Muscle layer of colon (tissue), 2 donors: ENCODE data around the gene MAS1L.

Source experiments
- H3K27ac ChIP-seq: one replicate; pipeline ENCODE4 v1.7.0; 2013; ENCODE audit warnings: low read depth, mild to moderate bottlenecking, low read length, moderate library complexity
- H3K27me3 ChIP-seq, 2 donors: one replicate each; pipeline ENCODE4 v1.7.0; 2013; ENCODE audit warnings: low read length in 2 of 2, mild to moderate bottlenecking in 2 of 2; ENCODE audit not compliant: insufficient read depth in 2 of 2, control insufficient read depth in 1 of 2
- H3K36me3 ChIP-seq: one replicate; pipeline ENCODE4 v1.7.0; 2013; ENCODE audit warnings: mild to moderate bottlenecking, low read length; ENCODE audit not compliant: insufficient read depth
- H3K4me1 ChIP-seq: one replicate; pipeline ENCODE4 v1.7.0; 2013; ENCODE audit warnings: mild to moderate bottlenecking, low read length; ENCODE audit not compliant: insufficient read depth
- H3K4me3 ChIP-seq, 2 donors: one replicate each; pipeline ENCODE4 v1.7.0; 2013; ENCODE audit warnings: low read length in 2 of 2, low read depth in 1 of 2, mild to moderate bottlenecking in 1 of 2, moderate library complexity in 1 of 2
- H3K9ac ChIP-seq: one replicate; pipeline ENCODE4 v1.7.0; 2013; ENCODE audit warnings: low read length
- H3K9me3 ChIP-seq: one replicate; pipeline ENCODE4 v1.7.0; 2013; ENCODE audit warnings: mild to moderate bottlenecking, low read length
- donor health status: abdominal sarcoma.
- donor health status: Adenocarcinoma of cecum.

The MAS1L gene

GRCh38 chr6:29509239-29509638 lies 21.5 kb upstream of the MAS1L start:
- no peak overlapping the region for H3K9ac ChIP-seq
- H3K27me3 ChIP-seq = no peaks in the 10 kb centered on the region
- H3K9me3 ChIP-seq = no peaks in the 10 kb centered on the region
- H3K4me3 ChIP-seq = no peak overlapping the region
- no peaks in the 10 kb centered on the region for H3K36me3 ChIP-seq
- no peak overlapping the region for H3K27ac ChIP-seq
- H3K4me1 ChIP-seq = no peaks in the 10 kb centered on the region

- Histone ChIP-seq H3K9me3 (no peaks in the 10 kb centered on the region), H3K4me3 (no peak overlapping the region), H3K27me3 (peaks cover 0 to 2% of the 10 kb centered on the region in 2 donors), H3K36me3 (no peaks in the 10 kb centered on the region), H3K9ac (no peak overlapping the region), H3K4me1 (no peaks in the 10 kb centered on the region), H3K27ac (no peak overlapping the region)
These were observed 19.6 kb upstream of the MAS1L start for GRCh38 chr6:29507319-29507718.

- no peak overlapping the region for H3K4me3 ChIP-seq
- H3K27ac ChIP-seq = no peak overlapping the region
- peaks cover 0 to 7% of the 10 kb centered on the region in 2 donors for H3K27me3 ChIP-seq
- H3K9me3 ChIP-seq = no peaks in the 10 kb centered on the region
- no peaks in the 10 kb centered on the region for H3K36me3 ChIP-seq
- H3K9ac ChIP-seq = no peak overlapping the region
- H3K4me1 ChIP-seq = no peaks in the 10 kb centered on the region
These were observed 18.8 kb upstream of the MAS1L start for GRCh38 chr6:29506446-29507067.

- H3K27ac ChIP-seq = no peak overlapping the region
- no peak overlapping the region for H3K4me3 ChIP-seq
- no peaks in the 10 kb centered on the region for H3K9me3 ChIP-seq
- no peak overlapping the region for H3K9ac ChIP-seq
- peaks cover 0 to 7% of the 10 kb centered on the region in 2 donors for H3K27me3 ChIP-seq
- no peaks in the 10 kb centered on the region for H3K36me3 ChIP-seq
- H3K4me1 ChIP-seq = no peaks in the 10 kb centered on the region
These were observed 18.1 kb upstream of the MAS1L start for GRCh38 chr6:29505808-29506207.

- peaks cover 0 to 7% of the 10 kb centered on the region in 2 donors for H3K27me3 ChIP-seq
- no peaks in the 10 kb centered on the region for H3K9me3 ChIP-seq
- no peak overlapping the region for H3K27ac ChIP-seq
- H3K9ac ChIP-seq = no peak overlapping the region
- no peaks in the 10 kb centered on the region for H3K4me1 ChIP-seq
- H3K36me3 ChIP-seq = no peaks in the 10 kb centered on the region
- no peak overlapping the region for H3K4me3 ChIP-seq
These were observed 17.2 kb upstream of the MAS1L start for GRCh38 chr6:29504961-29505360.

GRCh38 chr6:29502597-29502996 lies 14.8 kb upstream of the MAS1L start:
- no peaks in the 10 kb centered on the region for H3K36me3 ChIP-seq

GRCh38 chr6:29502181-29502580 lies 14.4 kb upstream of the MAS1L start:
- no peaks in the 10 kb centered on the region for H3K4me1 ChIP-seq
- no peak overlapping the region for H3K9ac ChIP-seq
- H3K27ac ChIP-seq = no peak overlapping the region
- peaks cover 0 to 7% of the 10 kb centered on the region in 2 donors for H3K27me3 ChIP-seq
- no peaks in the 10 kb centered on the region for H3K36me3 ChIP-seq
- H3K4me3 ChIP-seq = no peak overlapping the region
- H3K9me3 ChIP-seq = no peaks in the 10 kb centered on the region

More at GRCh38 chr6:29502597-29502996, 14.8 kb upstream of the MAS1L start:
- Histone ChIP-seq H3K4me1 (no peaks in the 10 kb centered on the region), H3K27me3 (peaks cover 0 to 7% of the 10 kb centered on the region in 2 donors), H3K9me3 (no peaks in the 10 kb centered on the region), H3K9ac (no peak overlapping the region), H3K27ac (no peak overlapping the region), H3K4me3 (no peak overlapping the region)

GRCh38 chr6:29501106-29501505 lies 13.3 kb upstream of the MAS1L start:
- no peaks in the 10 kb centered on the region for H3K4me1 ChIP-seq
- H3K27me3 ChIP-seq = peaks cover 0 to 7% of the 10 kb centered on the region in 2 donors
- H3K27ac ChIP-seq = no peak overlapping the region
- H3K4me3 ChIP-seq = no peak overlapping the region
- no peak overlapping the region for H3K9ac ChIP-seq
- H3K9me3 ChIP-seq = no peaks in the 10 kb centered on the region
- H3K36me3 ChIP-seq = no peaks in the 10 kb centered on the region

- H3K36me3 ChIP-seq = no peaks in the 10 kb centered on the region
- no peak overlapping the region for H3K9ac ChIP-seq
- H3K27me3 ChIP-seq = peaks cover 0 to 7% of the 10 kb centered on the region in 2 donors
- no peaks in the 10 kb centered on the region for H3K9me3 ChIP-seq
- H3K27ac ChIP-seq = no peak overlapping the region
- no peaks in the 10 kb centered on the region for H3K4me1 ChIP-seq
- no peak overlapping the region for H3K4me3 ChIP-seq
These were observed 12.8 kb upstream of the MAS1L start for GRCh38 chr6:29500594-29500993.

- Histone ChIP-seq H3K4me1 (no peaks in the 10 kb centered on the region), H3K27ac (no peak overlapping the region), H3K9me3 (no peaks in the 10 kb centered on the region), H3K27me3 (peaks cover 0 to 7% of the 10 kb centered on the region in 2 donors), H3K4me3 (no peak overlapping the region), H3K9ac (no peak overlapping the region), H3K36me3 (no peaks in the 10 kb centered on the region)
These were observed 11.9 kb upstream of the MAS1L start for GRCh38 chr6:29499704-29500103.

GRCh38 chr6:29496961-29497360 lies 9.2 kb upstream of the MAS1L start:
- Histone ChIP-seq H3K9me3 (no peaks in the 10 kb centered on the region), H3K4me3 (no peak overlapping the region), H3K27ac (no peak overlapping the region), H3K27me3 (peaks cover 0 to 1% of the 10 kb centered on the region in 2 donors), H3K9ac (no peak overlapping the region), H3K36me3 (no peaks in the 10 kb centered on the region), H3K4me1 (no peaks in the 10 kb centered on the region)

- no peaks in the 10 kb centered on the region for H3K9me3 ChIP-seq
- no peak overlapping the region for H3K27ac ChIP-seq
- H3K4me3 ChIP-seq = no peak overlapping the region
- no peaks in the 10 kb centered on the region for H3K36me3 ChIP-seq
- H3K27me3 ChIP-seq = no peaks in the 10 kb centered on the region
- H3K9ac ChIP-seq = no peak overlapping the region
- no peaks in the 10 kb centered on the region for H3K4me1 ChIP-seq
These were observed 7.8 kb upstream of the MAS1L start for GRCh38 chr6:29495571-29495970.
